IPS-15b (cell line): ENCODE measurements around the gene ZFX.
A peak's percentile ranks its signal among the peaks of the same experiment; 100 is the strongest.

Experiments used
- H3K27me3 ChIP-seq: one replicate; pipeline ENCODE4 v1.6.1; 2013; ENCODE audit warnings: low read length; ENCODE audit not compliant: control insufficient read depth, insufficient read depth
- H3K36me3 ChIP-seq: one replicate; pipeline ENCODE4 v1.6.1; 2013; ENCODE audit warnings: low read length; ENCODE audit not compliant: control insufficient read depth, insufficient read depth
- H3K4me1 ChIP-seq: one replicate; pipeline ENCODE4 v1.6.1; 2013; ENCODE audit warnings: mild to moderate bottlenecking, low read length; ENCODE audit not compliant: control insufficient read depth, insufficient read depth
- H3K4me3 ChIP-seq: one replicate; pipeline ENCODE4 v1.5.1; 2013; ENCODE audit warnings: low read depth, low read length
- H3K9ac ChIP-seq: one replicate; pipeline ENCODE4 v1.6.1; 2013; ENCODE audit warnings: low read depth, mild to moderate bottlenecking, low read length
- H3K9me3 ChIP-seq: one replicate; pipeline ENCODE4 v1.6.1; 2013; ENCODE audit warnings: mild to moderate bottlenecking, low read length; ENCODE audit not compliant: control insufficient read depth, insufficient read depth

Gene ZFX

DNA sequence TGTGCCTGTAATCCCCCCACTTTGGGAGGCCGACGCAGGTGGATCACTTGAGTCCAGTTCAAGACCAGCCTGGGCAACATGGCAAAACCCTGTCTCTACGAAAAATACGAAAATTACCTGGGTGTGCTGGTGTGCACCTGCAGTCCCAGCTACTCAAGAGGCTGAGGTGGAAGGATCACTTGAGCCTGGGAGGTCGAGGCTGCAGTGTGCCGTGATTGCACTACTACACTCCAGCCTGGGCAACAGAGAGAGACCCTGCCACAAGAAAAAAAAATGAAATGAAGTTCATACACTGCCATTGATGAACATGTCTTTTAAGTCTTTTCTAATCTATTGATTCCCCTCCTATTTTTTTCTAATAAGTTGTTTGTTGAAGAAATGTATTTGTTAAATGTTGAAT lies 5.0 kb upstream of the ZFX start:
- H3K9me3 ChIP-seq = no peaks in the 10 kb centered on the region
- H3K27me3 ChIP-seq = no peaks in the 10 kb centered on the region
- no peak overlapping the region for H3K4me3 ChIP-seq
- H3K4me1 ChIP-seq = peaks cover 22% of the 10 kb centered on the region
- H3K36me3 ChIP-seq = no peaks in the 10 kb centered on the region
- no peak overlapping the region for H3K9ac ChIP-seq

DNA sequence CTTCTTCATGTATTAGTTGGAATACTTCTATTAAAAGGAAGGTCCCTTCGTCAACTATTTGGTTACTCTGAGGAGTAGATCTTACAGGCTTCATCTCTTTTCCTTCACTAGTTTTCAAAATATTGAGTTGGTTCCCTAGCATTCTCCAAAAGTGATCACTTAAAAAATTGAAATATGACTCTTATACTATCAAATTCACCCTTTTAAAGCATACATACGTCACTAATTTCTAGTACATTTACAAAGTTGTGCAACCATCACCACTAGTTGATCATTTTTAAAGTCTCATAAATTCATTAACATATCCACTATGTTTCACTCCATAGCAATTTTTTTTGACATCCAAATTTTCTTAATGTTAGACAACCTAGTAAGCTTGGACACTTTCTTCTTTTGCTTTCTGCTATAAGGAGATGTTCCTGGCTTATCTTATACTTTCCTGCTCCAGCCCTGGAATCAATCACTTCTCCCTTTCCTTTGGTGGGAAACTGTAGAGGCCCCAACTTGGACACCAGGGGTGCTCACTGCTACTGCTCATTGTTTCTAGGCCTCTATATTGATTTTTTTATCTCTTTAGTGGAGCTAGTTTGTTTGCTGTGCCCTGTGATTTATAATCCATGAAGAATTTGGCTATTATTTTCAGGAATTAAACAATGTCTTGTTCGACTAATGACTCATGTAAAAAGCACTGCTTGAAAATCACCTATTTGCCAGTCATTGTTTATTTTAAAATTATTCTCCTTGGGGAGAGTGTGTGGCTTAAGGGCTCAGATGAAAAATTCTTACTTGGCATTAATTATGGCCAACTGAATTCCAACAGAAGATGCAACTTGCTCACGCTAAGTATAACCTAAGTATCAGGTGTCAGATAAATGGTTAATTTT lies 4.0 kb upstream of the ZFX start:
- H3K9ac ChIP-seq = no peak overlapping the region
- no peaks in the 10 kb centered on the region for H3K36me3 ChIP-seq
- no peaks in the 10 kb centered on the region for H3K9me3 ChIP-seq
- H3K27me3 ChIP-seq = no peaks in the 10 kb centered on the region
- peaks cover 22% of the 10 kb centered on the region for H3K4me1 ChIP-seq
- no peak overlapping the region for H3K4me3 ChIP-seq

DNA sequence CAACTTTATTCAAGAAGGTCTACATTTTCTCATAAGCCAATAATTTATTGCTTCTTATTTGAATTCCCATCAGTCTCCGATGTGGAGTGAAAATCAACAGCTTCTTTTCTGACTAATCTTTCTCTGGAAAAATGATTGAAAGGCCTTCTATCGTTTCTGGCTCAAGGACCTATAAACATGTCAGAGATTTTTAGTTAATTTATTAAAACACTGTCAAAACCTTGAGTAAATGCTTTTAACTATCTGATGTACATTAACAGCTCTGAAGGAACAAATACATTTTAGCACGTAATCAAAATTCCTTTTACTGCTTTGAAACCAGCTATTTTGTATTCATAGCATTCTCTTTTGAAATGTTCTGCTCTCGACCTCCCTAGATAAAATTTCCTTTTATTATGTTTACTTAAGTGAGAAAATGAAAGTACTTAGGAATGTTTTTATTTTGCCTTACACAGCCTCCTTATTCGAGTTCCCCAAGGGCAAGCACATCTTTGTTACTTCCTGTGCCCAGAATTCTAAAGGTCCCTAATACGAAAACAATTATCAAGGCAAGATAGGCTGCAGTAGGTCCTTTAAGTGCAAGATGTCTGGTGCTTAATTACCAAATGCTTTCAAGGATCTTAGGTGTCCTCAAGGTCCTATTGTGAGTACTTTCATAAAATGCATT lies 3.1 kb upstream of the ZFX start:
- Histone ChIP-seq H3K4me1 (peaks cover 22% of the 10 kb centered on the region), H3K4me3 (no peak overlapping the region), H3K36me3 (no peaks in the 10 kb centered on the region), H3K27me3 (no peaks in the 10 kb centered on the region), H3K9ac (no peak overlapping the region), H3K9me3 (no peaks in the 10 kb centered on the region)

DNA sequence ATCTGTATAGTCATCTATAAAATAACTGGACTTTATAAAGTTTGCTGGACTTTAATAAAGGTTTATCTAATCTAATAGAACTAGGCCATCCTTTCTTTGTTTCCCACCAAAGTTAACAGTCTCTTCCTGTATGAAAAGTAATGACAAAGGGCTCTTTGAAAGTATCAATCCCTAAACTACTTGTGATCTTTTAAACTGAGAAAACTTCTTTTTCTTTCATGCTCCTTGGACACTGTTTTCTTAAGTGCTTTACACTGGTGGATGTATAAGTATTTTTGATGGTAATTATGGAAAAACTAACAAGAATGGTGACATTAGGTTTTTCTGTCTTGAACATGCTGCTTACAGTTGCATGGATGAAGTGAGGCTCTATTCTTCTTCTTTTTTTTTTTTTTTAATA lies 2.4 kb upstream of the ZFX start:
- Histone ChIP-seq H3K9me3 (no peaks in the 10 kb centered on the region), H3K4me3 (no peak overlapping the region), H3K36me3 (no peaks in the 10 kb centered on the region), H3K9ac (no peak overlapping the region), H3K4me1 (peaks cover 25% of the 10 kb centered on the region), H3K27me3 (no peaks in the 10 kb centered on the region)

DNA sequence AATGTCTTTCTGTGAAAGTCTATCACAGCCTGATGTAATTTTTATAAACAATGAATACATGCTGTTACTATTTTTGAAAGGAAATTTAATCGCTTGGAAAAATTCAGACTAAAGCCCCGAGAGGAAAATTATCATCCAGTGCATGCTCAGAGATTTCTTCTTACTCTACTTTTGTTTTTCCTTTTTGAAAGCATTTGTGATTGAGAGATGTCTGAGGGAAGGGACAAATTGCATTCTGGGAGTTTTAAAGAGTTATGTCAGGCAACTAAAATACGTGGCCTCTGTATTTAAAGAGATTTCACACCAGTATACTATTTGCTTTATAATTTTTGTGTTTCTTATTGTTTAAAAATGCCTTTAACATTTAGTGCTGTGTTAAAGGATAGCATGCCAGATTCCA lies 1.4 kb upstream of the ZFX start:
- no peaks in the 10 kb centered on the region for H3K9me3 ChIP-seq
- H3K27me3 ChIP-seq = no peaks in the 10 kb centered on the region
- peak overlapping the region; percentile 82 for H3K9ac ChIP-seq
- H3K4me3 ChIP-seq = no peak overlapping the region
- H3K36me3 ChIP-seq = no peaks in the 10 kb centered on the region
- peaks cover 27% of the 10 kb centered on the region for H3K4me1 ChIP-seq

DNA sequence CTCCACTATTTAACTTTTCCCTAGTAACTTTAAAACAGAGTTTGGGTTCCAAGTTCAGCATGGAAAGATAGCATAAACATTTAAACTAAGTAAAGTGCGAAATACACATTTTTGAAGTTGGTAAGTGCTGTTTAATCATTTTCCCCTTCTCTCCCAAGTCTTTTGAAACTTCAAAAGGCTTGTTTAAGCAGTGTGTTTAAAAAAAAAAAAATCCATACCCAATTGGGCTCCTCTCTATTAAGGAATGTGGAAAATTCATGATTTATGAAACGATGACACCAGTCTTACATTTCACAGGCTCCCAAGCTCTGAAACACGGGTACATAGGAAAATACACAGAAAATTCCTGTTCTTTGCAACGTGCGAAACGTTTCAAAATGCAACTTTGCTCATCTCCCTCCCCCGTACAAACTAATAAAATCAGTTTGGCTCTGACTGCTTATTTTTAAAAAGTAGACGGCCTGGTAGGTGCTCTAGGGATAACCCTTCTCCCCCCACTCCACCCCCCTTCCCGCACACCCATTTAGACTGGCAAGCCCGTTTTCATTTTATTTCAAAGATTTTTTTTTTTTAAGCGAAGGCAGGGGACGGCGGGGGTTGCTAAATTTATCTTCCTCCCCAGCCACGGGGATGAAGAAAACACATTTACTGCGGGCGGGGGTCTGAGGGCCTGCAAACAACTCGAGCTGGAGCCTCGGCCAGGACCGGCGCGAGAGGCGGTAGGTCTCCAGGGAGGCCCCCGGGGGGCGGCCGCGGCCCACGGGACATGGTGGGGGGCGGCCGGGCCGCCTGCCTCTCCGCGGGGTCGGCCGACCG lies 786 bp upstream of the ZFX start:
- peak overlapping the region; percentile 82 for H3K9ac ChIP-seq
- H3K27me3 ChIP-seq = no peaks in the 10 kb centered on the region
- peak overlapping the region; percentile 43 for H3K4me3 ChIP-seq
- H3K4me1 ChIP-seq = peaks cover 27% of the 10 kb centered on the region
- H3K36me3 ChIP-seq = no peaks in the 10 kb centered on the region
- H3K9me3 ChIP-seq = no peaks in the 10 kb centered on the region

DNA sequence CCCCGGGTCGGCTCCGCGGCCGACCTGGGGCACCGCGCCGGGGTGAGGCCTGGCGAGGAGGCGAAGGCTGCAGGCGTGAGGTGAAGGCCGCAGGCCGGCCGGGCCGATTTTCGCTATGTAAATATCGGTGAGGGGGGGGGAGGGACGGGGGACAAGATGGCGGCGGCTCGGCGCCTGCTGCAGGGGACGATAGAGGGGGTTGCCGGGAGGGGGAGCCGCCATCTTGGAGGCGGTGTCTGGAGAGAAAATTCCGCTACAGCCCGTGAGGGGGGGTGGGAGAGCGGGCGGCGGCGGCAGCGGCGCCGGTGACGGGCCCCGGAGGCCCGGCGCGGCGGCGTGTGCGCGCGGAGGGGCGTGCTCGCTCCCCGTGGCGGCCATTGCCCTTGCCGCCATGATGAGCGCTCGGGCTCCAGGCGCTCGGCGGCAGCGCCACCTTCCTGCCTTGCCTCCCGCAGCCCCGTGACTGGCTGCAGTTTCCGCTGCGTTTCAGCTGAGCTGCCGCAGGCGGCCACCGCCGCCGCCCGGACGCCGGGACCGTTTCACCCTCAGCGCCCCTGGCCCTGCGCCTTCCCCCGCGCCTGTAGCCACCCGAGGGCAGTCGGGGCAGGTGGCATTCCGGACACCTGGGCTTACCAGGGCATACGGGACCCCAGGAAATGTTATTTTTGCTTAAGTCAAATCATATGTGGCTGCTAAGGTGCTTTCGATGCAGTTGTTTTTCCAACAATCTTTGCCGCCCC lies 692 bp downstream of the ZFX start:
- Histone ChIP-seq H3K4me3 (peak overlapping the region; percentile 87), H3K36me3 (no peaks in the 10 kb centered on the region), H3K4me1 (peaks cover 27% of the 10 kb centered on the region), H3K9me3 (no peaks in the 10 kb centered on the region), H3K9ac (peak overlapping the region; percentile 91), H3K27me3 (no peaks in the 10 kb centered on the region)

DNA sequence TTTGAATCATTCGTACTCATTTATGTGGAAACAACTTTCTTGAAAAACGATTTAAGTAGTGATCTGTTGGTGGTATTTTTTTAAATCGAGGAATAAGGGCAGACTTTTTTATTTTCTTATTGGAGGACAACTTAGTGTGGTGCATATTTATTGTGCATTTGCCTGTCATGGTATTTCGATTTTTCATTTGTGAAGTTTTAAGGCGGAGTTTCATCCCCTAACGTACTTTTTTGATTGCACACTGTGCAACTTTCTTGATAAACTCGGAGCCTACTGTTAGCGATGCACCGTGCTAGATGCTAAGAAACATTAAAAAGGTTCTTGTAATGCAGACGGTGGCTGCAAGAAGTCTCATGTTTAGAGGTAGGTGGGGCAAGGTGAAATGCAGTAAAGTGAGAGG lies 1.4 kb downstream of the ZFX start:
- Histone ChIP-seq H3K27me3 (no peaks in the 10 kb centered on the region), H3K9me3 (no peaks in the 10 kb centered on the region), H3K4me1 (peaks cover 24% of the 10 kb centered on the region), H3K4me3 (peak overlapping the region; percentile 87), H3K9ac (peak overlapping the region; percentile 91), H3K36me3 (no peaks in the 10 kb centered on the region)

DNA sequence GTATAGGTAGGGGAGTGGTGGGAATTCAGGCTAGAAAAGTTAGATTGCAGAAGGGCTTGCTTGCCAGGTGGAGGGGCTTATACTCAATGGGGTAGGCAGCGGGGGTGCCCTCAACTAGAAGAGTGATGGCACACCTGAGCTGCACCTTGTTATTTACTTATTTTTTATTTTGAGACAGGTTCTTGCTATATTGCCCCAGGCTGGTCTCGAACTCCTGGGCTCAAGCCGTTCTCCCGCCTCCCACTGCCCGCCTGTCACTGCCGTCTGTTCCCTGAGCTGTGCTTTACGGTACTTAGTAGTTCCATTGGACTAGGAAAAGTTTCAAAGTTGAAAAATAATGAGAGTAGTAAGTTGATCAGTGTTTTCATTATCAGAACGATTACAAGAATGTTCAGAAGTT lies 2.0 kb downstream of the ZFX start:
- no peaks in the 10 kb centered on the region for H3K36me3 ChIP-seq
- H3K4me1 ChIP-seq = peaks cover 18% of the 10 kb centered on the region
- no peak overlapping the region for H3K9ac ChIP-seq
- no peaks in the 10 kb centered on the region for H3K9me3 ChIP-seq
- no peaks in the 10 kb centered on the region for H3K27me3 ChIP-seq
- H3K4me3 ChIP-seq = peak overlapping the region; percentile 87

DNA sequence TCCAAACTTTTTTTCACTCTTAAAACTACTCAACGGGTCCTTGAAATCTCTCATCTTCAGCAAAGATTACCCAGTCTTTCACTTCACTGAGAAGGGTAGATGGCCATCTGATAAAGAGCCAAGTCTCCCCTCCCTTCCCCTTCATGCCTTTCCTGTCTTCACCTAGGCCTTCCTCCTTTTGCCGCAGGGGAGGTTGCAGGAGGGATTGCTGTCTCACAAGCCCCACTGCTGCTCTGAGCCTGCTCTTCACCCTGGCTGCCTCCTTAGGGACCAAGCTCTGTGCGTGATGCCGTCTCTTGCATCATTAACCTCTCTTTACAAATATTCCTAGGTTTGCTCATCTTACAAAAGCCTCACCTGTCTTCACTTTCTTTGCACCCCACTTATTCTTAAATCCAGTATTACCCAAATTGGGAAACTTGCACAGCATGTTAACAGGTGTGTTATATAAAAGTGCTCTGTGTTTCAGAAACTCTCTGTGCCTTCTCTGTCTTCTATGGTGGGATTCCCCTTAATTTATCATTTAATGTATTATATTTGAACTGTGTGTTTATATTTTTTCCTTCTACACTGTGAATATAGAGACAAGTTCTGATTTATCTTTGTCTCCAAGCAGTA lies 3.8 kb downstream of the ZFX start:
- Histone ChIP-seq H3K9me3 (no peaks in the 10 kb centered on the region), H3K4me3 (no peak overlapping the region), H3K27me3 (no peaks in the 10 kb centered on the region), H3K4me1 (peaks cover 10% of the 10 kb centered on the region), H3K9ac (no peak overlapping the region), H3K36me3 (no peaks in the 10 kb centered on the region)

DNA sequence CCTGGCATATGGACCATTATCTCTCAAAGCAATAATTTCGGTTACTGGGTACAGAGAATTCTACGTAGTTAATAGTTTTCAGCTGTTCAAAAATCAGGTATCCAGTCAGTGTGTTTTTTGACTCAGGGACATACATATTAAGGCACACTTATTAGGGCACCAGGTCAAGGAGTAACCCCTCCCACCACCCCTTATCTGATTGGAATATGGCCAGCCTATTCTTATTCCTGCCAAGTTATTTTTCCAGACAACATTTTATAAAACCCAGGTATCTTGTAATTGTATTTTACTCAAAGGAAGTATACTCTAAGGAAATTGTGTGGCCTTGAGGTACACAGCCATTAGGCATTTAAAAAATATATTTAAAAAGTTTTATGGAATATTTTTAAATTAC lies 4.3 kb downstream of the ZFX start:
- Histone ChIP-seq H3K9ac (no peak overlapping the region), H3K36me3 (no peaks in the 10 kb centered on the region), H3K9me3 (no peaks in the 10 kb centered on the region), H3K4me1 (peaks cover 5% of the 10 kb centered on the region), H3K27me3 (no peaks in the 10 kb centered on the region), H3K4me3 (no peak overlapping the region)
